ENCODE data around the gene CCBE1.

CCBE1 gene

DNA sequence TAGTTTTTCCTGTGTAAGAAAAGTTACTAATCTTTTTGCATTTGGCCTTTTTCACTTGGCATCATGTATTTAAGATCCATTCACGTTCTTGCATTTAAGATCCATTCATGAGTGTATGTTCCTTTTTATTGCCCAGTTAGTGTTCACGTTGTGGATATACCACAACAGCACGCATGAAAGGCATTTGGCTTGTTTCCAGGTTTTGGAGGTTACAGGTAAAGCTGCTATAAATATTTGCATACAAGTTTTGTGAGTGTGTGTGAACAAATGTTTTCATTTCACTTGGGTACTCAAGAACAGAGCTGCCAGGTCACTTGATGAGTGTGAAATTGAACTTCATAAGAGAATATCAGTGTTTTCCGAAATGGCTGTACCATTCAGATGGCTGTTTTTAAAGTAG, 121.2 kb downstream of the CCBE1 start:
- DNase-seq (ENCODE audit: low spot score), result no peak
- Histone ChIP-seq H3K4me1 (ENCODE audit: control insufficient read depth in 2 of 2, insufficient read depth in 1 of 2, low read depth in 1 of 2, low read length in 2 of 2) (peaks cover 0 to 1% of the 10 kb centered on the region in 2 donors), H3K18ac (ENCODE audit: low read length) (no peak overlapping the region), H4K91ac (ENCODE audit: low read depth, low read length, poor library complexity) (no peak overlapping the region), H3K9ac (ENCODE audit: low read depth, low read length, poor library complexity) (no peak overlapping the region), H3K23ac (ENCODE audit: low read depth, low read length, poor library complexity) (no peak overlapping the region), H3K36me3 (replicated peaks in 1 of 2; ENCODE audit: control insufficient read depth in 2 of 2, insufficient read depth in 2 of 2, low read length in 2 of 2) (no peaks in the 10 kb centered on the region), H3K4me2 (ENCODE audit: insufficient read depth, low read length, poor library complexity, severe bottlenecking) (no peak overlapping the region), H2BK12ac (ENCODE audit: low read length) (no peak overlapping the region), H3K4ac (ENCODE audit: low read length) (no peak overlapping the region), H2AK5ac (ENCODE audit: low read depth, low read length) (no peak overlapping the region), H3K9me3 (replicated peaks in 1 of 2; ENCODE audit: control insufficient read depth in 2 of 2, insufficient read depth in 1 of 2, low read depth in 1 of 2, low read length in 2 of 2) (no peaks in the 10 kb centered on the region), H2BK5ac (ENCODE audit: low read length) (no peak overlapping the region), H2BK120ac (ENCODE audit: low read depth, low read length) (no peak overlapping the region), H2BK15ac (ENCODE audit: low read length) (no peak overlapping the region), H4K8ac (ENCODE audit: low read depth, low read length) (no peak overlapping the region), H3K14ac (ENCODE audit: low read length) (no peak overlapping the region), H3K27ac (replicated peaks; ENCODE audit: low read length) (no peak overlapping the region), H3K4me3 (ENCODE audit: low read length in 2 of 2) (no peak overlapping the region), H3K79me1 (ENCODE audit: low read depth, low read length) (peaks cover 1% of the 10 kb centered on the region), H2AFZ (ENCODE audit: low read length) (no peak overlapping the region), H3K27me3 (ENCODE audit: control insufficient read depth in 3 of 3, insufficient read depth in 3 of 3, low read depth in 1 of 3, low read length in 3 of 3) (peaks cover 0 to 20% (median 0%) of the 10 kb centered on the region in 3 experiments)
- no CpG with 5 or more reads among the region's 4 CpGs for whole genome bisulfite sequencing, 2 donors (ENCODE audit: extremely low coverage in 2 of 2, insufficient read length in 2 of 2, insufficient replicate concordance in 1 of 2)

DNA sequence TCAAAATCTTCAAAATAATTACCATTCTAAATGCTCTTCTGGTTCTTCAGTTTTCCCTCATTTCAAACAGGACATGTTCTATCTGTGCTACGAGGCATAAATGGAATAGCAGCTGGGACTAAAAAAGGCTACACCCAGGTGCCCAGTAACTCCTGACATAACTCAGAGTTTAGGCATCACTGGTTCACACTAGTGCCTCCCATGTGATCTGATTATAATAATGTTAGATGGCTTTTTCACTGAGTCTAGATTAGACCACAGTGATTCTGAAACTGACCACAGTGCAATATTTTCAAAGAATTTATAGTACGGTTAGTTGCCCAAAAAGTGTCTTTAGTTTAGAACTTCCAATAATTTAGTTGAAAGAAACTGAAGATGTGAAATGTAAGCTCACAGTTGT, 123.3 kb downstream of the CCBE1 start:
- Histone ChIP-seq H3K9me3 (replicated peaks in 1 of 2; ENCODE audit: control insufficient read depth in 2 of 2, insufficient read depth in 1 of 2, low read depth in 1 of 2, low read length in 2 of 2) (no peaks in the 10 kb centered on the region), H3K4me2 (ENCODE audit: insufficient read depth, low read length, poor library complexity, severe bottlenecking) (no peak overlapping the region), H3K36me3 (replicated peaks in 1 of 2; ENCODE audit: control insufficient read depth in 2 of 2, insufficient read depth in 2 of 2, low read length in 2 of 2) (no peaks in the 10 kb centered on the region), H3K9ac (ENCODE audit: low read depth, low read length, poor library complexity) (no peak overlapping the region), H2BK15ac (ENCODE audit: low read length) (no peak overlapping the region), H3K23ac (ENCODE audit: low read depth, low read length, poor library complexity) (no peak overlapping the region), H2AK5ac (ENCODE audit: low read depth, low read length) (no peak overlapping the region), H2BK120ac (ENCODE audit: low read depth, low read length) (no peak overlapping the region), H3K79me1 (ENCODE audit: low read depth, low read length) (peaks cover 1% of the 10 kb centered on the region), H4K91ac (ENCODE audit: low read depth, low read length, poor library complexity) (no peak overlapping the region), H3K4ac (ENCODE audit: low read length) (no peak overlapping the region), H3K27me3 (ENCODE audit: control insufficient read depth in 3 of 3, insufficient read depth in 3 of 3, low read depth in 1 of 3, low read length in 3 of 3) (peaks cover 0 to 25% (median 0%) of the 10 kb centered on the region in 3 experiments), H3K14ac (ENCODE audit: low read length) (no peak overlapping the region), H3K4me1 (ENCODE audit: control insufficient read depth in 2 of 2, insufficient read depth in 1 of 2, low read depth in 1 of 2, low read length in 2 of 2) (peaks cover 5 to 11% of the 10 kb centered on the region in 2 donors), H2AFZ (ENCODE audit: low read length) (no peak overlapping the region), H3K27ac (replicated peaks; ENCODE audit: low read length) (no peak overlapping the region), H2BK12ac (ENCODE audit: low read length) (no peak overlapping the region), H3K4me3 (ENCODE audit: low read length in 2 of 2) (no peak overlapping the region), H2BK5ac (ENCODE audit: low read length) (no peak overlapping the region), H3K18ac (ENCODE audit: low read length) (no peak overlapping the region), H4K8ac (ENCODE audit: low read depth, low read length) (no peak overlapping the region)
- no CpG with 5 or more reads among the region's 2 CpGs for WGBS, 2 donors (ENCODE audit: extremely low coverage in 2 of 2, insufficient read length in 2 of 2, insufficient replicate concordance in 1 of 2)
- DNase-seq (ENCODE audit: low spot score), result no peak

DNA sequence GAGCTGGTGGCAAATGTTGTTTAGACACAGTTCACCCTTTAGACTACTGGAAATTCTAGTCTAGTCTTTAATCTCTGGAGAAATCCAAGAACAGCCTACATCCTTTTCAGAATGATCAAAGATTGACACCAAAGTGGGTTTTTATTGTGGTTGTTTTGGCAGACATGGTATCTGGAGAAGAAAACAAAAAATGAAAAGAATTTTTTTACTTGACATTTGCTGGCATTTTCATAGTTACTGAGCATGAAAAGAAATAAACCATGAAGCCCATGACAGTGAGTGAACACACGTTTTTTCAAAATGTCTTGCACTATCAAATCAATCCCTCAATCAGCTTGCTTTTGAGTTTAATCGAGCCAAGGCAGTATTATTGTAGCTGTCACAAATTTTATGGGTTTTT, 125.3 kb downstream of the CCBE1 start:
- Histone ChIP-seq H2BK15ac (ENCODE audit: low read length) (no peak overlapping the region), H2AK5ac (ENCODE audit: low read depth, low read length) (no peak overlapping the region), H3K4me3 (ENCODE audit: low read length in 2 of 2) (no peak overlapping the region), H3K14ac (ENCODE audit: low read length) (no peak overlapping the region), H2AFZ (ENCODE audit: low read length) (no peak overlapping the region), H4K8ac (ENCODE audit: low read depth, low read length) (no peak overlapping the region), H3K4me2 (ENCODE audit: insufficient read depth, low read length, poor library complexity, severe bottlenecking) (no peak overlapping the region), H3K4me1 (ENCODE audit: control insufficient read depth in 2 of 2, insufficient read depth in 1 of 2, low read depth in 1 of 2, low read length in 2 of 2) (peaks cover 5 to 11% of the 10 kb centered on the region in 2 donors), H3K23ac (ENCODE audit: low read depth, low read length, poor library complexity) (no peak overlapping the region), H3K27me3 (ENCODE audit: control insufficient read depth in 3 of 3, insufficient read depth in 3 of 3, low read depth in 1 of 3, low read length in 3 of 3) (peaks cover 0 to 36% (median 0%) of the 10 kb centered on the region in 3 experiments), H3K79me1 (ENCODE audit: low read depth, low read length) (peaks cover 1% of the 10 kb centered on the region), H3K36me3 (replicated peaks in 1 of 2; ENCODE audit: control insufficient read depth in 2 of 2, insufficient read depth in 2 of 2, low read length in 2 of 2) (no peaks in the 10 kb centered on the region), H3K4ac (ENCODE audit: low read length) (no peak overlapping the region), H3K18ac (ENCODE audit: low read length) (no peak overlapping the region), H3K9ac (ENCODE audit: low read depth, low read length, poor library complexity) (no peak overlapping the region), H2BK5ac (ENCODE audit: low read length) (no peak overlapping the region), H3K27ac (replicated peaks; ENCODE audit: low read length) (no peak overlapping the region), H2BK120ac (ENCODE audit: low read depth, low read length) (no peak overlapping the region), H3K9me3 (replicated peaks in 1 of 2; ENCODE audit: control insufficient read depth in 2 of 2, insufficient read depth in 1 of 2, low read depth in 1 of 2, low read length in 2 of 2) (no peaks in the 10 kb centered on the region), H4K91ac (ENCODE audit: low read depth, low read length, poor library complexity) (no peak overlapping the region), H2BK12ac (ENCODE audit: low read length) (no peak overlapping the region)
- DNase-seq (ENCODE audit: low spot score), result no peak
- no CpG with 5 or more reads among the region's 2 CpGs for WGBS, 2 donors (ENCODE audit: extremely low coverage in 2 of 2, insufficient read length in 2 of 2, insufficient replicate concordance in 1 of 2)

DNA sequence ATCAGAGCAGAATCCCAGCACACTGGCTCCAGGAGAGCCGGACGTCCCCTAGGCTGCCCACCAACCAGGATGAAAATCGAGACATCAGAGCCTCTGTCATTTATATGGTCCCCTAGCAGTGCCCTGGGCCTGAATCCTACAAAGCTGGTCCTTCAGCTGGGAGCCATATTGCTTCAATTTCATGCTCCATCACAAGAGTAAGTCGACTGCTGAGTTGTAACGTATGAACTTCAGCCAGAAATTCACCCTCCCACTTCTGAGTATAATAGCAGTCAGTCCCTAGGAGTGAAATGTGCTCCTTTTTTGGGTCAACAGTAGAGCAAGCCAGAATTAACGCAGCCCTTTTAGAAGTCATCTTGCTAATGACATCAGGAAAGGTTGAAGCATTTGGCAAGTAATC, 126.4 kb downstream of the CCBE1 start:
- H2BK12ac ChIP-seq (ENCODE audit: low read length), result no peak overlapping the region
- H3K27ac ChIP-seq (replicated peaks; ENCODE audit: low read length), result no peak overlapping the region
- H4K91ac ChIP-seq (ENCODE audit: low read depth, low read length, poor library complexity), result no peak overlapping the region
- H2AFZ ChIP-seq (ENCODE audit: low read length), result no peak overlapping the region
- no peaks in the 10 kb centered on the region for H3K36me3 ChIP-seq (replicated peaks in 1 of 2; ENCODE audit: control insufficient read depth in 2 of 2, insufficient read depth in 2 of 2, low read length in 2 of 2)
- H3K14ac ChIP-seq (ENCODE audit: low read length), result no peak overlapping the region
- H3K23ac ChIP-seq (ENCODE audit: low read depth, low read length, poor library complexity), result no peak overlapping the region
- H2BK5ac ChIP-seq (ENCODE audit: low read length), result no peak overlapping the region
- H2BK120ac ChIP-seq (ENCODE audit: low read depth, low read length), result no peak overlapping the region
- H2AK5ac ChIP-seq (ENCODE audit: low read depth, low read length), result no peak overlapping the region
- H3K4me1 ChIP-seq (ENCODE audit: control insufficient read depth in 2 of 2, insufficient read depth in 1 of 2, low read depth in 1 of 2, low read length in 2 of 2), result peaks cover 5 to 10% of the 10 kb centered on the region in 2 donors
- no CpG with 5 or more reads among the region's 6 CpGs for WGBS, 2 donors (ENCODE audit: extremely low coverage in 2 of 2, insufficient read length in 2 of 2, insufficient replicate concordance in 1 of 2)
- DNase-seq (ENCODE audit: low spot score), result no peak
- H3K27me3 ChIP-seq (ENCODE audit: control insufficient read depth in 3 of 3, insufficient read depth in 3 of 3, low read depth in 1 of 3, low read length in 3 of 3), result peaks cover 0 to 40% (median 0%) of the 10 kb centered on the region in 3 experiments
- no peaks in the 10 kb centered on the region for H3K79me1 ChIP-seq (ENCODE audit: low read depth, low read length)
- H3K4me3 ChIP-seq (ENCODE audit: low read length in 2 of 2), result no peak overlapping the region
- no peak overlapping the region for H3K9ac ChIP-seq (ENCODE audit: low read depth, low read length, poor library complexity)
- H2BK15ac ChIP-seq (ENCODE audit: low read length), result no peak overlapping the region
- no peaks in the 10 kb centered on the region for H3K9me3 ChIP-seq (replicated peaks in 1 of 2; ENCODE audit: control insufficient read depth in 2 of 2, insufficient read depth in 1 of 2, low read depth in 1 of 2, low read length in 2 of 2)
- H3K4me2 ChIP-seq (ENCODE audit: insufficient read depth, low read length, poor library complexity, severe bottlenecking), result no peak overlapping the region
- H3K18ac ChIP-seq (ENCODE audit: low read length), result no peak overlapping the region
- no peak overlapping the region for H3K4ac ChIP-seq (ENCODE audit: low read length)
- H4K8ac ChIP-seq (ENCODE audit: low read depth, low read length), result no peak overlapping the region
